Stimulated activated CD8-positive, alpha-beta memory T cell treated with anti-CD3 and anti-CD28 coated beads, Interleukin-12 subunit alpha, Interleukin-12 subunit beta, amount 100 ng/mL, for 24 hours (primary cell): ENCODE data around the gene RAE1.

ENCODE experiments used
- DNase-seq: peaks from one replicate; pipeline ENCODE4 v3.0.0-alpha.2; 2020; ENCODE audit errors: extremely low read depth

The RAE1 gene

DNA sequence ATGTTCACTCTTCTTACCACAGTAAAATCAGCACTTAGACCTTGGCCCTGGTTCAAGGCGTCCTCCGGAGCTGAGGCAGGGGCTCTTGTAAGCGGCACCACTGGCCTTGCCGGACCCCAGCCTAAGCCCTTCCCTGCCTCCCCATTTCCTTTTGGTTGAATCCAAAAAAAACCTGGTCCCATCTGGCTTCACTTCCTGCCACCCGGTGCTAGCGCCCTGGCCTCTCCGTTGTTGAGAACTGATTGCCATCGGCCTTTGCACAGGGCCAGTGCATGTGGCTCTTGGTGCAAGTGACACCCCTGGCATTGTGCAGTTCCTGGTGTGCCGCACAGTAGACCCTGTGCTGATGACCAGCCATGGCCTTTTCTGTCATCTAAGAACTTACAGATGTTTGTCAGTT, 21.1 kb downstream of the RAE1 start:
- no peak for DNase-seq

DNA sequence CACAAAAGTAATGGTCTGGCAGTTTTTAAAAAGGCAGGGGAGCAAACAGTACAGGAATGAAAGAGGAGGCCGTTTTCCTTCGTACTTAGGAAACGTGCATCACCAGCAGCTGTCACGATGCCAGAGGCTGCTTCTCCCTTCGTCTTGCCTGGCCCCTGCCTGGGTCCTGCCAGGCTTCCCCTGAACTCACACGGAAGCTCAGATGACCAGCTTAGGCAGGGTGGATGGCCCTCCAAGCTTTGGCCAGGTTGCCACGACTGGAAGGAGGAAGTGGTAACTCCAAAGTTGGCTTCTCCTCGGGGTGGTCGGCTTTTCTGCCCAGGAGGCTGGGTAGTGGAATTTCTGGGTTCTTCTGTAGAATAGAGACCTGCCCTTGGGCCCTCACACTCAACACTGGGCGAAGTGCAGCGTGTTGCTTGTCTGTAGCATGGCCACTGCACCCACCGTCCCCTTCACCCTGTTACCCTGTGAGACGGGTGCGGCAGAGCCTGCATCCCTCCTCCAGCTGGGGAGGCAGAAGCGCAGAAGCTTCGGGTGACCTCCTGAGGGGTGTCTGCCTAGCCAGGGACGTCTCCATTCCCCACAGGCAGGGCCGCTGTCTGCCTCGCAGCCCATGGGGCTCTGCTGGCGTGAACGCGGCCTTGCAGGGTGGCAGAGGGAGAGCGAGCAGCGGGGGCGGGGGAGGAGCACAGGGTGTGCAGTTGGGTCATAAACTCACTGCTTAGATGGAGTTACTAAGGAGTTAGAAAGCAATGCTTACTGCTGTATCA, 21.7 kb downstream of the RAE1 start:
- no peak for DNase-seq

- DNase-seq = no peak
Measured at GRCh38 chr20:57374343-57374930, 23.4 kb downstream of the RAE1 start.

DNA sequence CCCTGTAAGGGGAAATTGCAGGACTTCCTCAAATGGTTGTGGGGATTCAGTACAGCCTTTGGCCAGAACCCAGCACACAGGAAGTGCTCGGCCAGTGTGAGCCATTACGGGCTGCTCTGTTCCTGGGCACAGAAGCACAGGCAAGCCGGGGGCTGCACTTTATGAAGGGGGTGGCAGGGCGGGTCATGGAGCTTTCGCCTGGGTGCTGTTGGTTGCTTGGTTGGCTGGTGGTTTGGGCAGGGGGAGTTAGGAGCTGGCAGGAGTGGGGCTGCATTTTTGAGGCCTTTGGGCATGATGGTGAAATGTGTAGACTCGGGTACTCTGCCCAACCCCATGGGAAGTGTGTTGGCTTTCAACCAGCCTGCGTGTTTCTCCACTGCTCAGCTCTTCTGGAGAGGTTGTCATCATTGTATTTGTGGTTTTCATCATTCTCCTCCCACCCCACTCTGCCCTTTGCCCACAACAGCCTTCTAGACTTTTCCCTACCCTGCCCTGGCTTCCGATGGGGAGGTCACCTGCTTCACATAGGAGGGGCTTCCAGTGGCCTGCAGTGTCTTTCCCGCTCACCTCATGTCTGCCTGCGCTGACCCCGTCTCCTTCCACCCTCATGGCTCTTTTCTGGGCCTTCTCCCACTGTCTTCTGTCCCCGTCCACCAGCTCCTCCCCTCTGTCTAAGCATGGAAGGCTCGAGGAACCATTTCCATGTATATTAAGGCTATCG, 24.0 kb downstream of the RAE1 start:
- DNase-seq = no peak

DNA sequence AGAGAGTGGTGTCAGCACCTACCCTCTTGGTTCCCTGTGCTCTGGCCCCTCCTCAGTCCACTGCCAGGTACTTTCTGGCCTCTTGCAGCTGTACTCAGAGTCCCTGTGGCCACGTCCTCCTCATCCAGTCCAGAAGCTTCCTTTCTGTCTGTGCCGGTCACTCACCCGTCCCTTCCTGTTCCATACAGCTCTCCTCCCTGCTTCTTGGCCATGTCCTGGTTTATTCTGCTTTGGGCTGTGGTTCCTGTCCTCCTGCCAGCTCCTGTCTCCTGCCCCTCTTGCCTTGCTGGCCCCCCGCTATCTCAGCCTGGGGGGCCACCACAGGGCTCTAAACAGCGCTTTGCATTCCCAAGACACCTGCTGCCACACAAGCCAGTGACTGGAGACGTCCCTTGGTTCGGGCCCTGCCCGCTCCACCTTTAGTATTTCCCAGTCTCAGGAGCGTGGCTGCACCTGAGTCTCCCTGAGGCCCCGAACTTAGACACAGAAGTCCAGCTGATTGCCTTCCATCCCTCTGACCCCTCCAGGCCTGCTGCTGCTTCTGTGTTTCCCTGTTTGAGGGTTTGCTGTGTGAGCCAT, 24.7 kb downstream of the RAE1 start:
- no peak for DNase-seq

- DNase-seq = no peak
Measured at GRCh38 chr20:57377350-57377749, 26.3 kb downstream of the RAE1 start.

GRCh38 chr20:57378107-57378506, 27.1 kb downstream of the RAE1 start:
- no peak for DNase-seq

DNA sequence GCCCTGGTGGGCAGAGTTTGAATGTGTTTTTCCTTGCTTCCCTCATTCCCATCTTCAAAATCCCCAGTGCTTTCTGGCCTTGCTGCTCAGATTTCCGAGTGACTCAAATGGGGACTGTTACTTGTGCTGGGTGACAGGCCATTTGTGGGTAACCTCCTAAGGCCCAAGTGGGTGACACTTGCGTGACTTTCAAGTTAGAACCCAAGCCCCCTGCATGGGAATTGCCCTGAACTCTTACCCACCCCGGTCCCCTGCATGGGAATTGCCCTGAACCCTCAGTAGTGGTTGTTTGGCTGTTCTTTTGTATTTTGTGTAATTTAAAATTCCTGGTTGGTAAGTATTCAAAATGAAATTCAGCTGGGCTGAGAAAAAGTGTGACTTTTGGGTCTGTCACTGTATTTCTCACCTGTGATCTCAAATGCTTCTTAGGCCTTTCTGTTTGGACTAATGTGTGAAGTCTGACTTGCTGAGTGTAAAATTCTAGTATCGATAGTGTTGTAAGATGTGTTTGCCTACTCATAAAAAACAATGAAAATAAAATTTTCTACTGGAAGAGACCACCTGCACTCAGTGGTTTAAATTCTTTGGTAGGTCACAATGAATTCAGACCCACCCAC, 27.7 kb downstream of the RAE1 start:
- no peak for DNase-seq

GRCh38 chr20:57379263-57379647, 28.2 kb downstream of the RAE1 start:
- no peak for DNase-seq

- DNase-seq = no peak
Measured at GRCh38 chr20:57380081-57380750, 29.2 kb downstream of the RAE1 start.

DNA sequence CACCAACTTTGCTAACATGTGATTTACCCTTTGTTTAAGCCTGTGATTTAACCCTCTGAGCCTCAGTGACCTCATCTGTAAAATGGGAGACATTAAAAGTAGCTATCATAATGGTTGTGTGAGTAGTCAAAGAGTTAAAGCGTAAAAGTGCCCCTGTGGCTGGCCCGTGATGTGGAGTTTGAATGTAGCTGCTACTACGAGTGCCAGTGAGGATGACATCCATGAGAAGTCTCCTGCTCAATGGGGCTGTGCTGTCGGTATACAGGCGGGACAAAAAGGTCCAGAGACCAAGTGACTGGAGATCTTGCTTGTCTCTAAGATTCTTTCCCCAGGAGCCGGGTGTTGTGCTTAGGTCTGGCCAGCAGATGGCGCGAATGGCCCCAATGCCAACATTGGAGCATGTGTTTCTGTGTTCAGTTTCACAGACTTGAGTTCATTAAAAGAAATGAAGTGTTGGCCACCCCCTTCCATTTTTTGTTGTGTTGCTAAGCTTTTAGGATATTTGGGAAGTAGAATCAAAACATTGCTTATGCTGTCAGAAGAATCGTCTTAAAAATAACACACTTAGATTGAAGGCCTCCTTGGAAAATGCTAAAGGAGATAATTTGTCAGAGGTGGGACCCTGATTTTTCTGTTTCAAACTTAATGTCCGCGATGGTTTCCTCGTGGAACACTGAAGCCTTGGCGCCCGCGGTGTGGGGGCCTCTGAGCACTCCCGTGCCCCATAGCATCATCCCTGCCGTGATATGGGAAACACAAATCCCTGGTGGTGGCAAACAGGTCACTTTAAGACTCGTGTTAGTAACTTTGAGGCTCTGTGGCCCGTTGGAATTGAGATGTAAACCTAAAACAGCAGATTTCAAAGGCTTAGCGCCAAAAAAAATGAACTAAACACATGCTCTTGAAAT, 30.8 kb downstream of the RAE1 start:
- no peak for DNase-seq

- DNase-seq = no peak
Measured at GRCh38 chr20:57382516-57382915, 31.5 kb downstream of the RAE1 start.

GRCh38 chr20:57383447-57384347, 32.6 kb downstream of the RAE1 start:
- no peak for DNase-seq

GRCh38 chr20:57384486-57384885, 33.4 kb downstream of the RAE1 start:
- DNase-seq = no peak

DNA sequence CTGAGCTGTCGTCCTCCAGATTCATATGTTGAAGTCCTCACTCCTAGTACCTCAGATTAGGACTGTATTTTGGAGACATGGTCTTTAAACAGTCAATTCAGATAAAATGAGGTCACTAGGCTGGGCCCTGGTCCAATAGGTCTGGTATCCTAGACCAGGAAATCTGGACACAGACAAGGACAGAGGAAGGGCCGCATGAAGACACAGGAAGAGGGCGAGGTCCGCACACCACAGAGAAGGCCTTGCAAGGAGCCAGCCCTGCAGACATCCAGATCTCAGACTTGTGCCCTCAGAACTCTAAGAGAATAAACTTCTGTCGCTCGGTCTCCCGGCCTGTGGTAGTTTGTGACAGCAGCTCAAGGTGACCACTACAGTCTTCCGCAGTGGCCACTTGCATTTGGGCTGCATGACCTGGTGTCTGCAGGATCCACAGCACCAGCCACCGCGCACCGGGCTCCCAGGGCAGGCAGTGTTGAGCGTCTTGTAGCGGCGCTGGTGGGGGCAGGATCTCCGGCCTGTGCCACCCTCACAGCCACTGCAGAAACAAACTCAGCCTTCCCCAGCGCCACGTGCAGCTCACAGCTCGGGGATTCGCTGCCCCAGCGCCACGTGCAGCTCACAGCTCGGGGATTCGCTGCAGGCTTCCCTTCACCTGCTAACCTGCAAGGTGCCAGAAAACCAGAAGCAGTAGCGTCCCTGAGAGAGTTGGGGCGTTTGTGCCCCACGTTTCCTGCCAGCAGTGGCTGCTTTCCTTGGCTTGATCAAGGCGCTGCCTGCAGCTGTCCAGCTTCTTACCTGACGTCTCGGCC, 34.1 kb downstream of the RAE1 start:
- no peak for DNase-seq

- no peak for DNase-seq
Measured at GRCh38 chr20:57385940-57386339, 34.9 kb downstream of the RAE1 start.

- no peak for DNase-seq
Measured at GRCh38 chr20:57386762-57387161, 35.7 kb downstream of the RAE1 start.

DNA sequence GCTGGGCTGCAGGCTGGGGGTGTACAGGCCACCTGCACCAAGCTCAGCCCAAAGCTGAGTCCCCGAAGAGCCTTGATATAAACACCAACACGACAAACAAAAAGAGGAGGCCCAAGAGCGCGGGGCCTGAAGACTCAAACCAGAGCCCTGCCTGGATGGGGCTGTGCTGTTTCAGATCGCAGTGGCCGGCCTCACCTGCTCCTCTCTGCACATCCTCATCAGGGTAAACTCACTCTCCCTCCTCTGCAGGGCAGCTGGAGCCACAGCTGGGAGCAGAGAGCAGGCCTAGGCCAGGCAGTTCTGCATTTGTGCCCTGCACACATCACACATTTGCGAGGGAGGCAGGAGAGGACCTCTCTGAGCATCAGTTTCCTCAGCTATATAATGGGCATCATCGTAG, 36.4 kb downstream of the RAE1 start:
- DNase-seq = no peak

GRCh38 chr20:57387945-57388371, 36.9 kb downstream of the RAE1 start:
- DNase-seq = no peak
